Measurements from ENCODE around the gene COL8A1.

GRCh38 chr3:99599894-99600293 is 38.5 kb upstream of the COL8A1 start:
- TF ChIP-seq POLR2A (IDR thresholded peaks at IDR 0.05; ENCODE audit: low read depth) (no peak), CTCF (IDR thresholded peaks at IDR 0.05) (no peak), POLR2AphosphoS5 (IDR thresholded peaks at IDR 0.05) (no peak), EP300 (IDR thresholded peaks at IDR 0.05) (no peak)

Measured in esophagus muscularis mucosa (tissue), 4 donors.